RKO (cell line): ENCODE data around the gene RNF168.
"Not testable (repeated sequence)": the region's sequence is repeated elsewhere in the genome, so short reads cannot be mapped to it uniquely, and the experiment has no call there.

Experiments
- DNase-seq: peaks from one replicate; pipeline ENCODE4 v3.0.0-alpha.2; 2016; ENCODE audit warnings: low spot score

The RNF168 gene

GRCh38 chr3:196514913-196515621 lies 11.5 kb upstream of the RNF168 start, which contains the start of gene SMCO1:
TSS of gene SMCO1 (minus strand) at chr3:196515346. CDS start at chr3:196515209, 137 bp downstream.
- DNase-seq, result no peak

DNA sequence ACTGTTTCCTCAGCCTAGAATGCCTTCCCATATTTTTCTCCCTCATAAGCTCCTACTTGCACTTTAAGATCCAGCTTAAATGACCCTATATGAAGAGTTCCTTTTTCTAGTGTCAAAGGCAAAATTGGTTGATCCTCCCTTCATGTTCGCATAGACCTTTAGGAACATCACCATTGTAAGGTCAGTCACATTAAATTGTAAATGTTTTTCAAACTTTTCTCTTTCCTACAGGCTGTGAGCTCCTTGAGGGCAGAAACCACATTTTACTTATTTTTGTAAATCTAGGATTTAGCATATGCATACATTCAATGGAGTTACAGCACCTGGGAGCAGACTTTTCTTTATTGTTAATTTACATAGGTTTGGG lies 10.8 kb upstream of the RNF168 start:
- DNase-seq, result no peak

GRCh38 chr3:196513697-196514349 lies 10.3 kb upstream of the RNF168 start:
- peak; percentile 69 for DNase-seq

- DNase-seq, result not testable (repeated sequence)
Observed at GRCh38 chr3:196511646-196512425, 8.3 kb upstream of the RNF168 start.

DNA sequence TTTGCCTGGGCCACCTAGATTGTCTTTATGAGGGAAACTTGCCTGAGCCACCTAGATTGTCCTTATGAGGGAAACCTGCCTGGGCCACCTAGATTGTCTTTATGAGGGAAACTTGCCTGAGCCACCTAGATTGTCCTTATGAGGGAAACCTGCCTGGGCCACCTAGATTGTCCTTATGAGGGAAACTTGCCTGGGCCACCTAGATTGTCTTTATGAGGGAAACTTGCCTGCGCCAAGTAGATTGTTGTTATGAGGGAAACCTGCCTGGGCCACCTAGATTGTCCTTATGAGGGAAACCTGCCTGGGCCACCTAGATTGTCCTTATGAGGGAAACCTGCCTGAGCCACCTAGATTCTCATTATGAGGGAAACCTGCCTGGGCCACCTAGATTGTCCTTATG lies 7.5 kb upstream of the RNF168 start:
- not testable (repeated sequence) for DNase-seq

- peak; percentile 14 for DNase-seq
Observed at GRCh38 chr3:196506687-196507086, 3.1 kb upstream of the RNF168 start.

- DNase-seq, result no peak
Observed at GRCh38 chr3:196504556-196504955, 988 bp upstream of the RNF168 start.

GRCh38 chr3:196504077-196504398 lies 470 bp upstream of the RNF168 start:
- DNase-seq, result not testable (repeated sequence)

GRCh38 chr3:196502775-196503195 lies 783 bp downstream of the RNF168 start:
- DNase-seq, result peak; percentile 94

DNA sequence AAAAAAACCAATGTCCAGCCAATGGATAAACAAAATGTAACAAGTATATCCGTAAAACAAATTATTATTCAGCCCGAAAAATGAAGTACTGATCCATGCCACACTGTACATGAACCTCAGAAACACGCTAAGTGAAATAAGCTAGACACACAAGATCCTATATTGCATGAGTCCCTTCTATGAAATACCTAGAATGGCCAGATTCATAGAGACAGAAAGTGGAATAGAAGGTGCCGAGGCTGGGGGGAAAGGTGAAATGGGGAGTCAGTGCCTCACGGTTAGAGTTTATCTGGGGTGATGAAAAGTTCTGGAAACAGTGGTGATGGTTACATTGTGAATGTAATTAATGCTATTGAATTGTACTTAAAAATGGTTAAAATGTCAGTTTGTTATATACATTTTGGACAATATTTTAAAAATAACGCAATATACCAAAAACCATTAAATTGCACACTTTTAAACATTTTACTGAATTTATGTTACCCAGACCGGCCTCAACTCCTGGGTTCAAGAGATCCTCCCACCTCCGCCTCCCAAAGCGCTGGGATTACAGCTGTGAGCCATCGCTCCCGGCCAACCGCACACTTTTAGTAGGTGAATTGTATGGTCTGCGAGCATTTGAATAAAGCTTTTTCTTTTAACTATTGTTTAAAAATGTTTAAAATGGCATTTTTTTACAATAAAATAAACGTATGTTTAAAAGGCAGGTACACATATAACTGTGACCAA lies 2.1 kb downstream of the RNF168 start:
- peak; percentile 83 for DNase-seq

- DNase-seq, result peak; percentile 47
Observed at GRCh38 chr3:196499807-196500524, 3.6 kb downstream of the RNF168 start.

DNA sequence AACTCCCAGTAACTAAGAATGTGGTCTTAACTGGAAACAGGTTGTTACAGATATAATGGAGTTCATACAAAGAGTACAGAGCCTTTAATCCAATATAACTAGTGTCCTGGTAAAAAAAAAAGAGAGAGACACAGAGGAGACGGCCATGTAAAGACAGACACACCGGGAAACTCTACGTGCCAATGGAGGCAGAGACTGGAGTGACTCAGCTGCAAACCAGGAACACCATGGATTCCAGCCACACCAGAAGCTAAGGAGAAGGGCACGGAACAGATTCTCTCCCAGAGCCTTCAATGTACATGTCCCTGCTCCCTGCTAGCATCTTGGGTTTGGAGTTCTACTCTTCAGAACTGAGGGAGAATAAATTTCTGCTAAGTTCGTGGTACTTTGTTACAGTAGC lies 4.5 kb downstream of the RNF168 start:
- DNase-seq, result peak; percentile 24

- DNase-seq, result no peak
Observed at GRCh38 chr3:196498297-196498696, 5.3 kb downstream of the RNF168 start.

- DNase-seq, result no peak
Observed at GRCh38 chr3:196496183-196496582, 7.4 kb downstream of the RNF168 start.

DNA sequence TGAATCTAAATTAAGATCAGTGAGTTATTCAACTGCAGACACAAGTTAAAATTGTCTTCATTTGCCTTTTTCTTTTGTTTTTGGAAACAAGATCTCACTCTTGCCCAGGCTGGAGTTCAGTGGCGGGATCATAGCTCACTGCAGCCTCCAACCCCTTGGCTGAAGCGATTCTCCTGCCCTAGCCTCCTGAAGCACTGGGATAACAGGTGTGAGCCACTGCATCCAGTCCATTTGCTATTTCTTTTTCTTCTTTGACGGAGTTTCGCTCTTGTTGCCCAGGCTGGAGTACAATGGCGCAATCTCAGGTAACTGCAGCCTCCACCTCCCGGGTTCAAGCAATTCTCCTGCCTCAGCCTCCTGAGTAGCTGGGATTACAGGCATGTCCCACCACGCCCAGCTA lies 10.3 kb downstream of the RNF168 start:
- no peak for DNase-seq

DNA sequence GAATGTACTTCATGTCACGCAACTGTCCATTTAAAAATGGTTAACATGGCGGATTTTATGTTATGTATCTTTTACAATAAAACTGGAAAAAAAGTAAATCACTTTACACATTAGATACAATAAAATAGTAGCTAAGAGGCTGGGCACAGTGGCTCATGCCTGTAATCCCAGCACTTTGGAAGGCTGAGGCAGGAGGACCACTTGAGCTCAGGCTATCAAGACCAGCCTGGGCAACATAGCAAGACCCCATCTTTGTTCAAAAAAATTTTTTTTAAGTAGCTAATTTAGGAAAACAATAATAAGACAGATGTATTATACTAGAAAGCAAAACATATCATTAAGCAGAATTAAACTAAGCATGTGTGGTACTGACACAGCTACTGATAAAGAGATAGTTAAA lies 11.5 kb downstream of the RNF168 start:
- no peak for DNase-seq

DNA sequence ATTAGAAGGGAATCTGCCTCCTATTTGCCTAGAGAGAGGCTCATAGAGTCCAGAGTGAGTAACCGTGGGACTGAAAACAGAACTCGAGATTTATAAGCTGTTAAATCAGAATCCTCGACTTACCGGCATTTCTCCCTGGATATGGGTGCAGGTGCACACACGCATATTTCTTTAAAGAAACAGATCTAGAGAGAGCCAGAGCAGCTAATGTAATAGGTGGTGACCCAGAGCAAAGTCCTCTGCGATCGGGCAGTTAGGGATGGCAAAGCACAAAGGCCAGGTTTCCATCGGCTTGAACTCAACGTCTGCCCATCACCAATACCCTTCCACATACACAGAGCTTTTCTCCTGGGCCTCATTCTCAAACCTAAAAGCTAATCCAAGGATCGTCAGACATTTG lies 13.8 kb downstream of the RNF168 start:
- no peak for DNase-seq

GRCh38 chr3:196486263-196486662 lies 17.3 kb downstream of the RNF168 start:
- DNase-seq, result no peak

- DNase-seq, result no peak
Observed at GRCh38 chr3:196477678-196478077, 25.9 kb downstream of the RNF168 start.

DNA sequence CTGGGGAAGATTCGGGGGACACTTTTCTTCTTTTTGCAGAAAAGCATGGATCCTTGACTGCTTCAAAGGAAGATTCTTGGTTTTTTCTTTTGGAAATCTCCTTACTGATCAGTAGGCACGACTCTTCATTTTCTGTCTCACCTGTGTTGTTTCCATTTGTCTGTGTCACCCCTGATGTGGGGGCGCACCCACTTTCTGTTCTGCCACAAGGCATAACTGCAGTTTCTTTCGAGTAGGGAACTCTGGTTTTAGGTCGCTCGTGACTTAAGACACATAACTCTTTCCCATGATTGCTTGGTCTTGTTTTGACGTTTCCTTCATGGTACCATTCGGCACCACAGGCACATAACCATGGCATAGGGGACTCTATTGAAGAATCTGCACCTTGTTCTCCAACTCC lies 31.3 kb downstream of the RNF168 start:
- DNase-seq, result no peak

GRCh38 chr3:196471551-196471950 lies 32.0 kb downstream of the RNF168 start:
- DNase-seq, result no peak

DNA sequence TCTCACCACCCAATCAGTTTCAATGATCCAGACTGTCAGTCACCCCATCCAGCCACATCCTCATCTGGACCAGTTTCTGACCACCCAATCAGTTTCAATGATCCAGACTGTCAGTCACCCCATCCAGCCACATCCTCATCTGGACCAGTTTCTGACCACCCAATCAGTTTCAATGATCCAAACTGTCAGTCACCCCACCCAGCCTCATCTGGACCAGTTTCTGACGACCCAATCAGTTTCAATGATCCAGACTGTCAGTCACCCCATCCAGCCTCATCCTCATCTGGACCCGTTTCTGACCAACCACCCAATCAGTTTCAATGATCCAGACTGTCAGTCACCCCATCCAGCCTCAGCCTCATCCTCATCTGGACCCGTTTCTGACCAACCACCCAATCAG lies 33.4 kb downstream of the RNF168 start:
- DNase-seq, result not testable (repeated sequence)
